K562 (cell line): ENCODE measurements around the gene ARL13B. TPM values are rescaled to one million over a fixed set of nuclear protein-coding genes. Genes with fewer than 3 reads are reported as not detected.

Experiments
- AFF4 ChIP-seq: sonication (generic); formaldehyde crosslinking; IDR thresholded peaks from 2 replicates; pipeline ENCODE4 v1.8.0; 2023; ENCODE audit warnings: mild to moderate bottlenecking, missing genetic modification reagents
- ELF1 ChIP-seq: fragments of 200-800 bp; sonication (Bioruptor generic); IDR thresholded peaks from 2 replicates; pipeline ENCODE4 v1.6.1; 2016; ENCODE audit warnings: missing genetic modification characterization, missing compliant biosample characterization
- GTF2A2 ChIP-seq: IDR thresholded peaks from 2 replicates; pipeline ENCODE4 v1.6.1; 2016; ENCODE audit warnings: mild to moderate bottlenecking, missing genetic modification characterization, missing compliant biosample characterization
- HDAC1 ChIP-seq, 2 experiments: fragments of 450-650 bp; IDR thresholded peaks; 2 replicates each; pipeline ENCODE4 v1.6.1; 2016 to 2017; ENCODE audit warnings: inconsistent platforms in 1 of 2, mild to moderate bottlenecking in 1 of 2, moderate library complexity in 1 of 2
- HNRNPLL ChIP-seq: fragments of 200-400 bp; formaldehyde crosslinking; IDR thresholded peaks from 2 replicates; pipeline ENCODE4 v1.6.1; 2017; ENCODE audit warnings: low read length, low read depth, mild to moderate bottlenecking; ENCODE audit not compliant: poor library complexity, severe bottlenecking
- NR0B1 ChIP-seq: fragments of 450-650 bp; IDR thresholded peaks from one replicate; pipeline ENCODE4 v1.6.1; 2018; ENCODE audit warnings: mild to moderate bottlenecking, moderate library complexity; ENCODE audit not compliant: partially characterized antibody
- PHTF2 ChIP-seq: fragments of 250-450 bp; sonication (Bioruptor Pico); IDR thresholded peaks from 2 replicates; pipeline ENCODE4 v1.5.0; 2021; ENCODE audit warnings: mild to moderate bottlenecking
- POLR2A ChIP-seq: fragments of 450-650 bp; conservative IDR thresholded peaks from 2 replicates; pipeline ENCODE4 v1.6.1; 2016
- TCF3 ChIP-seq: sonication (generic); formaldehyde crosslinking; IDR thresholded peaks from 2 replicates; pipeline ENCODE4 v1.4.0; 2020; ENCODE audit warnings: mild to moderate bottlenecking, missing genetic modification reagents
- ZNF316 ChIP-seq: fragments of 450-650 bp; IDR thresholded peaks from 2 replicates; pipeline ENCODE4 v1.6.1; 2016
- ZNF518B ChIP-seq: fragments of 250-450 bp; sonication (Bioruptor Pico); IDR thresholded peaks from 2 replicates; pipeline ENCODE4 v1.5.0; 2021; ENCODE audit warnings: mild to moderate bottlenecking, moderate library complexity
- ZNF609 ChIP-seq: sonication (generic); formaldehyde crosslinking; IDR thresholded peaks from 2 replicates; pipeline ENCODE4 v1.8.1; 2023; ENCODE audit warnings: missing genetic modification reagents, mild to moderate bottlenecking, borderline replicate concordance
- polyA plus RNA-seq, 8 experiments: library from polyadenylated mRNA; depleted of rRNA in 4 of 8; stranded (reverse) in 5 of 8; unstranded in 3 of 8; fragments of >200 nt; fragmentation: Nextera tagmentation in 2 of 8; fragmentation: Illumina TruSeq in 1 of 8; extraction: Ambion mirVana in 2 of 8; extraction: Trizol in 1 of 8; gene quantifications; 2 replicates each; pipeline versions ENCODE4 v1.2.1 to v1.2.3, GENCODE V29; 2011 to 2014; ENCODE audit warnings: inconsistent platforms in 1 of 8, missing spikeins in 1 of 8
- total RNA-seq, 7 experiments: library from RNA; depleted of rRNA in 6 of 7; stranded (reverse); fragments of >200 nt in 6 of 7; fragmentation: Illumina TruSeq in 2 of 7; extraction: Trizol in 2 of 7; gene quantifications; 2 replicates each; pipeline versions ENCODE4 v1.2.1 to v1.2.3, GENCODE V29; 2011 to 2021; ENCODE audit warnings: low replicate concordance in 1 of 7

ARL13B gene
- total and polyA plus RNA-seq, 9 of the 15 experiments (the other 6 are each of a cell fraction or from before 2014, with no cell fraction given), result 4.1 to 16.9 (median 12.2) TPM

- TF ChIP-seq ZNF518B (CRISPR knock-in tag) (no peak), NR0B1 (no peak), HDAC1 (IDR thresholded peaks at IDR 0.05) (peak in 1 of 2 experiments; percentile 72; a peak in 2 of 4 replicates), PHTF2 (CRISPR knock-in tag) (no peak), ZNF316 (peak; percentile 95), AFF4 (CRISPR knock-in tag) (no peak), POLR2A (no peak), TCF3 (CRISPR knock-in tag) (no peak), ZNF609 (CRISPR knock-in tag) (no peak), ELF1 (tag) (no peak), HNRNPLL (no peak), GTF2A2 (no peak)
Observed at GRCh38 chr3:94064243-94064860, 84.4 kb downstream of the ARL13B start (continued).
